ENCODE data around the gene VSX1.

DNA sequence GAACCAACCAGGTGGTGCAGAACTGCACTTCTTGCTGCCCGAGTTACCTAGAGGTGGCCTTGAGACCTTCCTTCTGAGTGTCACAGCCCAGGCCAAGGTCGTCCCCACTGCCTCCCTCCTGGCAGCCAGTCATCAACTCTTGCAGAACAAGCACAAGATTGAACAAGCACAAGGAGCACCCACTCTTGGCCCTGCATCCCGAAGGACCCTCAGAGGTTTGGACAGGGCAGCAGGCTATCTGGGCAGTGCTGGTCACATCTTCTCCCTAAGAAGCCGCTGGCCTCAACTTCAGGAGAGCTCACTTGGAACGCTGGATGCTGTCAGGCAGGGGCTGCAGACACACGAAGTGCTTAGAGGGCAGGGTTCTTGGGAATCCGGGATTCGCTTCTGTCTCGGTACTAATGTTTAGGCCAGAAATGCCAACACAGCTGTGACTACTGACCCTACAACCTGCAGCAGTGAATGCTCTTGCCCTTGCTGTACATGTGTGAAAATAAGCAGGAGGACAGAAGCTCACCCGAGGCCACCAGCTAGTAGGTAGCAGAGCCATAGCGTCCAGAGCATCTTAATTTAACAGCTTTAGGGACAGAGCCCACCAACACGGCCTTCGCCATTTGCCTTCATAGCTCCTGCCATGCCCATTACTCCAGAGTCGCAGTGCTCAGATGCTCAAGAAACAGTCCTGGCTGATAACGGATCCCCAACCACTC is 20.0 kb downstream of the VSX1 start:
- TF ChIP-seq, protein P1, sequence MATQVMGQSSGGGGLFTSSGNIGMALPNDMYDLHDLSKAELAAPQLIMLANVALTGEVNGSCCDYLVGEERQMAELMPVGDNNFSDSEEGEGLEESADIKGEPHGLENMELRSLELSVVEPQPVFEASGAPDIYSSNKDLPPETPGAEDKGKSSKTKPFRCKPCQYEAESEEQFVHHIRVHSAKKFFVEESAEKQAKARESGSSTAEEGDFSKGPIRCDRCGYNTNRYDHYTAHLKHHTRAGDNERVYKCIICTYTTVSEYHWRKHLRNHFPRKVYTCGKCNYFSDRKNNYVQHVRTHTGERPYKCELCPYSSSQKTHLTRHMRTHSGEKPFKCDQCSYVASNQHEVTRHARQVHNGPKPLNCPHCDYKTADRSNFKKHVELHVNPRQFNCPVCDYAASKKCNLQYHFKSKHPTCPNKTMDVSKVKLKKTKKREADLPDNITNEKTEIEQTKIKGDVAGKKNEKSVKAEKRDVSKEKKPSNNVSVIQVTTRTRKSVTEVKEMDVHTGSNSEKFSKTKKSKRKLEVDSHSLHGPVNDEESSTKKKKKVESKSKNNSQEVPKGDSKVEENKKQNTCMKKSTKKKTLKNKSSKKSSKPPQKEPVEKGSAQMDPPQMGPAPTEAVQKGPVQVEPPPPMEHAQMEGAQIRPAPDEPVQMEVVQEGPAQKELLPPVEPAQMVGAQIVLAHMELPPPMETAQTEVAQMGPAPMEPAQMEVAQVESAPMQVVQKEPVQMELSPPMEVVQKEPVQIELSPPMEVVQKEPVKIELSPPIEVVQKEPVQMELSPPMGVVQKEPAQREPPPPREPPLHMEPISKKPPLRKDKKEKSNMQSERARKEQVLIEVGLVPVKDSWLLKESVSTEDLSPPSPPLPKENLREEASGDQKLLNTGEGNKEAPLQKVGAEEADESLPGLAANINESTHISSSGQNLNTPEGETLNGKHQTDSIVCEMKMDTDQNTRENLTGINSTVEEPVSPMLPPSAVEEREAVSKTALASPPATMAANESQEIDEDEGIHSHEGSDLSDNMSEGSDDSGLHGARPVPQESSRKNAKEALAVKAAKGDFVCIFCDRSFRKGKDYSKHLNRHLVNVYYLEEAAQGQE (IDR thresholded peaks at IDR 0.05; ENCODE audit: insufficient read depth in 1 of 2, low read depth in 2 of 2, low read length in 2 of 2) = no peak
- no peak for TF ChIP-seq TAF1 (IDR thresholded peaks at IDR 0.05; ENCODE audit: borderline replicate concordance, insufficient read depth, low read length)
- TF ChIP-seq SIN3A (IDR thresholded peaks at IDR 0.05; ENCODE audit: borderline replicate concordance, insufficient read depth, low read length) = no peak

Measured in PFSK-1 (cell line).